HepG2 (cell line): ENCODE data around the gene ARL4D. TPM values are rescaled to one million over a fixed set of nuclear protein-coding genes. Genes with fewer than 3 reads are reported as not detected.

Source experiments
- ADNP ChIP-seq: sonication (generic); formaldehyde crosslinking; IDR thresholded peaks from 2 replicates; pipeline ENCODE4 v1.4.0; 2020; ENCODE audit warnings: missing genetic modification reagents
- ARNT2 ChIP-seq: sonication (generic); formaldehyde crosslinking; IDR thresholded peaks from 2 replicates; pipeline ENCODE4 v1.8.0; 2022; ENCODE audit warnings: mild to moderate bottlenecking, low read depth, missing genetic modification reagents, moderate library complexity
- ELF3 ChIP-seq: IDR thresholded peaks from 2 replicates; pipeline ENCODE4 v1.6.1; 2016; ENCODE audit warnings: missing genetic modification reagents, missing compliant biosample characterization
- FOXC1 ChIP-seq: sonication (generic); formaldehyde crosslinking; IDR thresholded peaks from 2 replicates; pipeline ENCODE4 v1.8.0; 2022; ENCODE audit warnings: mild to moderate bottlenecking, missing genetic modification reagents, borderline replicate concordance
- GPN1 ChIP-seq: sonication (generic); formaldehyde crosslinking; IDR thresholded peaks from 2 replicates; pipeline ENCODE4 v1.5.1; 2020; ENCODE audit warnings: missing genetic modification reagents, borderline replicate concordance
- NFKB2 ChIP-seq: sonication (generic); formaldehyde crosslinking; IDR thresholded peaks from 2 replicates; pipeline ENCODE4 v1.4.0; 2020; ENCODE audit warnings: missing genetic modification reagents, borderline replicate concordance
- NR1H2 ChIP-seq: sonication (generic); formaldehyde crosslinking; IDR thresholded peaks from 2 replicates; pipeline ENCODE4 v1.8.1; 2022; ENCODE audit warnings: low read depth, missing genetic modification reagents, borderline replicate concordance
- SRSF4 ChIP-seq: fragments of 200-400 bp; formaldehyde crosslinking; IDR thresholded peaks from one replicate; pipeline ENCODE4 v1.6.1; 2018; ENCODE audit warnings: mild to moderate bottlenecking, low read depth, low read length, moderate library complexity; ENCODE audit not compliant: poor library complexity, severe bottlenecking
- SRSF9 ChIP-seq: fragments of 200-400 bp; formaldehyde crosslinking; IDR thresholded peaks from 2 replicates; pipeline ENCODE4 v1.6.1; 2018; ENCODE audit warnings: borderline replicate concordance, mild to moderate bottlenecking, low read depth, low read length; ENCODE audit not compliant: insufficient read depth, poor library complexity, severe bottlenecking
- TMF1 ChIP-seq: sonication (generic); formaldehyde crosslinking; IDR thresholded peaks from 2 replicates; pipeline ENCODE4 v1.8.1; 2022; ENCODE audit warnings: low read depth, missing genetic modification reagents
- TRIM24 ChIP-seq: sonication (generic); formaldehyde crosslinking; IDR thresholded peaks from 2 replicates; pipeline ENCODE4 v1.8.0; 2022; ENCODE audit warnings: mild to moderate bottlenecking, missing genetic modification reagents
- ZBTB42 ChIP-seq: sonication (generic); formaldehyde crosslinking; IDR thresholded peaks from 2 replicates; pipeline ENCODE4 v1.5.0; 2020; ENCODE audit warnings: mild to moderate bottlenecking, missing genetic modification reagents
- ZNF547 ChIP-seq: sonication (generic); formaldehyde crosslinking; IDR thresholded peaks from 2 replicates; pipeline ENCODE4 v1.5.1; 2020; ENCODE audit warnings: mild to moderate bottlenecking, missing genetic modification reagents
- ZNF713 ChIP-seq: sonication (generic); formaldehyde crosslinking; IDR thresholded peaks from 2 replicates; pipeline ENCODE4 v1.4.0; 2020; ENCODE audit warnings: mild to moderate bottlenecking, missing genetic modification reagents
- ZNF720 ChIP-seq: sonication (generic); formaldehyde crosslinking; IDR thresholded peaks from 2 replicates; pipeline ENCODE4 v1.4.0; 2020; ENCODE audit warnings: missing genetic modification reagents
- ZSCAN22 ChIP-seq: sonication (generic); formaldehyde crosslinking; IDR thresholded peaks from 2 replicates; pipeline ENCODE4 v1.4.0; 2020; ENCODE audit warnings: mild to moderate bottlenecking, missing genetic modification reagents
- polyA plus RNA-seq, 8 experiments: library from polyadenylated mRNA; depleted of rRNA in 3 of 8; stranded (reverse) in 7 of 8; unstranded in 1 of 8; fragments of >200 nt; fragmentation: Illumina TruSeq in 4 of 8; extraction: Trizol in 4 of 8; gene quantifications; 2 replicates each; pipeline versions ENCODE4 v1.2.1 to v1.2.3, GENCODE V29; 2011 to 2016; ENCODE audit warnings: low read depth in 4 of 8, missing spikeins in 1 of 8, mixed read lengths in 1 of 8; ENCODE audit not compliant: insufficient read depth in 1 of 8
- total RNA-seq, 5 experiments: library from RNA; depleted of rRNA; stranded (reverse); fragments of >200 nt; fragmentation: Illumina TruSeq; extraction: Trizol; gene quantifications; 2 replicates each; pipeline ENCODE4 v1.2.3, GENCODE V29; 2016; ENCODE audit warnings: low read depth in 1 of 5
- TF ChIP-seq, protein P1 (sequence below): sonication (generic); formaldehyde crosslinking; IDR thresholded peaks from 2 replicates; pipeline ENCODE4 v1.5.0; 2020; ENCODE audit warnings: missing genetic modification reagents
- TF ChIP-seq, protein P2 (sequence below): sonication (generic); formaldehyde crosslinking; IDR thresholded peaks from 2 replicates; pipeline ENCODE4 v1.4.0; 2020; ENCODE audit warnings: mild to moderate bottlenecking, low read depth, missing genetic modification reagents
- TF ChIP-seq, protein P3 (sequence below): sonication (generic); formaldehyde crosslinking; IDR thresholded peaks from 2 replicates; pipeline ENCODE4 v1.4.0; 2020; ENCODE audit warnings: mild to moderate bottlenecking, low read depth, missing genetic modification reagents
- TF ChIP-seq, protein P4 (sequence below): sonication (generic); formaldehyde crosslinking; IDR thresholded peaks from 2 replicates; pipeline ENCODE4 v1.4.0; 2020; ENCODE audit warnings: missing genetic modification reagents
- TF ChIP-seq, protein P5 (sequence below): sonication (generic); formaldehyde crosslinking; IDR thresholded peaks from 2 replicates; pipeline ENCODE4 v1.9.0; 2022; ENCODE audit warnings: missing genetic modification reagents, mild to moderate bottlenecking, borderline replicate concordance
- TF ChIP-seq, protein P6 (sequence below): fragments of 450-650 bp; IDR thresholded peaks from 2 replicates; pipeline ENCODE4 v1.6.1; 2017

The ARL4D gene
- total and polyA plus RNA-seq, 2 of the 13 experiments (the other 11 are each of a cell fraction or from before 2014, with no cell fraction given), result 9.0 to 25.9 TPM

DNA sequence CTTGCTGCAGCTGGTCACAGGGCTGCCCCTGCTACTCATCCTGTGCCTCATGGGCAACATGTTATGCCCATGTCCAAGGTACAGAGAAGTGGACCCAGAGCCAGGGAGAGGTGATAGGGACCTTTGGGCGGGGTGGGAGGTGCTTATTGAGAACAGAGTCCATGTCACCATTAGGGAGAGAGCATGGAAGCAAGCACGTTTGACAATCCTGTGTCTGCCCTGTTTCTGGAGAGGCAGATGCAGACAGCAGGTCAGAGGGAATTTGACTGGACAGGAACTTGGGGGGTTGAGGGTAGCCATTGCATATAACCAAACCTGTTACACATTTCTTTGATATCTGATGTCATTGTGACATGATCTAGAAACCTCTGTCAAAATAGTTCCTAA, 14.3 kb upstream of the ARL4D start (continued):
- TF ChIP-seq GPN1 (CRISPR knock-in tag) (no peak), FOXC1 (CRISPR knock-in tag) (peak; percentile 80; the same call in 1 of the 2 replicates), SRSF9 (no peak), ZSCAN22 (CRISPR knock-in tag) (no peak), ARNT2 (CRISPR knock-in tag) (no peak), ZNF713 (CRISPR knock-in tag) (peak; percentile 61; the same call in 1 of the 2 replicates), TRIM24 (CRISPR knock-in tag) (no peak), SRSF4 (no peak), ZBTB42 (CRISPR knock-in tag) (no peak), TMF1 (CRISPR knock-in tag) (no peak), ELF3 (CRISPR knock-in tag) (peak; percentile 92), NFKB2 (CRISPR knock-in tag) (no peak), ZNF547 (CRISPR knock-in tag) (0 out of 2 replicates have a peak, but pooled peaks have one; percentile 50), NR1H2 (CRISPR knock-in tag) (no peak), ADNP (CRISPR knock-in tag) (no peak), ZNF720 (CRISPR knock-in tag) (no peak; the same call in 1 of the 2 replicates)
- TF ChIP-seq, protein P1, sequence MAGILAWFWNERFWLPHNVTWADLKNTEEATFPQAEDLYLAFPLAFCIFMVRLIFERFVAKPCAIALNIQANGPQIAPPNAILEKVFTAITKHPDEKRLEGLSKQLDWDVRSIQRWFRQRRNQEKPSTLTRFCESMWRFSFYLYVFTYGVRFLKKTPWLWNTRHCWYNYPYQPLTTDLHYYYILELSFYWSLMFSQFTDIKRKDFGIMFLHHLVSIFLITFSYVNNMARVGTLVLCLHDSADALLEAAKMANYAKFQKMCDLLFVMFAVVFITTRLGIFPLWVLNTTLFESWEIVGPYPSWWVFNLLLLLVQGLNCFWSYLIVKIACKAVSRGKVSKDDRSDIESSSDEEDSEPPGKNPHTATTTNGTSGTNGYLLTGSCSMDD (CRISPR knock-in tag), result no peak
- TF ChIP-seq, protein P2, sequence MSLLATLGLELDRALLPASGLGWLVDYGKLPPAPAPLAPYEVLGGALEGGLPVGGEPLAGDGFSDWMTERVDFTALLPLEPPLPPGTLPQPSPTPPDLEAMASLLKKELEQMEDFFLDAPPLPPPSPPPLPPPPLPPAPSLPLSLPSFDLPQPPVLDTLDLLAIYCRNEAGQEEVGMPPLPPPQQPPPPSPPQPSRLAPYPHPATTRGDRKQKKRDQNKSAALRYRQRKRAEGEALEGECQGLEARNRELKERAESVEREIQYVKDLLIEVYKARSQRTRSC (CRISPR knock-in tag), result no peak
- TF ChIP-seq, protein P3, sequence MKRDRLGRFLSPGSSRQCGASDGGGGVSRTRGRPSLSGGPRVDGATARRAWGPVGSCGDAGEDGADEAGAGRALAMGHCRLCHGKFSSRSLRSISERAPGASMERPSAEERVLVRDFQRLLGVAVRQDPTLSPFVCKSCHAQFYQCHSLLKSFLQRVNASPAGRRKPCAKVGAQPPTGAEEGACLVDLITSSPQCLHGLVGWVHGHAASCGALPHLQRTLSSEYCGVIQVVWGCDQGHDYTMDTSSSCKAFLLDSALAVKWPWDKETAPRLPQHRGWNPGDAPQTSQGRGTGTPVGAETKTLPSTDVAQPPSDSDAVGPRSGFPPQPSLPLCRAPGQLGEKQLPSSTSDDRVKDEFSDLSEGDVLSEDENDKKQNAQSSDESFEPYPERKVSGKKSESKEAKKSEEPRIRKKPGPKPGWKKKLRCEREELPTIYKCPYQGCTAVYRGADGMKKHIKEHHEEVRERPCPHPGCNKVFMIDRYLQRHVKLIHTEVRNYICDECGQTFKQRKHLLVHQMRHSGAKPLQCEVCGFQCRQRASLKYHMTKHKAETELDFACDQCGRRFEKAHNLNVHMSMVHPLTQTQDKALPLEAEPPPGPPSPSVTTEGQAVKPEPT, result peak; percentile 92
- TF ChIP-seq, protein P4, sequence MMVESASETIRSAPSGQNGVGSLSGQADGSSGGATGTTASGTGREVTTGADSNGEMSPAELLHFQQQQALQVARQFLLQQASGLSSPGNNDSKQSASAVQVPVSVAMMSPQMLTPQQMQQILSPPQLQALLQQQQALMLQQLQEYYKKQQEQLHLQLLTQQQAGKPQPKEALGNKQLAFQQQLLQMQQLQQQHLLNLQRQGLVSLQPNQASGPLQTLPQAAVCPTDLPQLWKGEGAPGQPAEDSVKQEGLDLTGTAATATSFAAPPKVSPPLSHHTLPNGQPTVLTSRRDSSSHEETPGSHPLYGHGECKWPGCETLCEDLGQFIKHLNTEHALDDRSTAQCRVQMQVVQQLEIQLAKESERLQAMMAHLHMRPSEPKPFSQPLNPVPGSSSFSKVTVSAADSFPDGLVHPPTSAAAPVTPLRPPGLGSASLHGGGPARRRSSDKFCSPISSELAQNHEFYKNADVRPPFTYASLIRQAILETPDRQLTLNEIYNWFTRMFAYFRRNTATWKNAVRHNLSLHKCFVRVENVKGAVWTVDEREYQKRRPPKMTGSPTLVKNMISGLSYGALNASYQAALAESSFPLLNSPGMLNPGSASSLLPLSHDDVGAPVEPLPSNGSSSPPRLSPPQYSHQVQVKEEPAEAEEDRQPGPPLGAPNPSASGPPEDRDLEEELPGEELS (CRISPR knock-in tag), result peak; percentile 85
- TF ChIP-seq, protein P5, sequence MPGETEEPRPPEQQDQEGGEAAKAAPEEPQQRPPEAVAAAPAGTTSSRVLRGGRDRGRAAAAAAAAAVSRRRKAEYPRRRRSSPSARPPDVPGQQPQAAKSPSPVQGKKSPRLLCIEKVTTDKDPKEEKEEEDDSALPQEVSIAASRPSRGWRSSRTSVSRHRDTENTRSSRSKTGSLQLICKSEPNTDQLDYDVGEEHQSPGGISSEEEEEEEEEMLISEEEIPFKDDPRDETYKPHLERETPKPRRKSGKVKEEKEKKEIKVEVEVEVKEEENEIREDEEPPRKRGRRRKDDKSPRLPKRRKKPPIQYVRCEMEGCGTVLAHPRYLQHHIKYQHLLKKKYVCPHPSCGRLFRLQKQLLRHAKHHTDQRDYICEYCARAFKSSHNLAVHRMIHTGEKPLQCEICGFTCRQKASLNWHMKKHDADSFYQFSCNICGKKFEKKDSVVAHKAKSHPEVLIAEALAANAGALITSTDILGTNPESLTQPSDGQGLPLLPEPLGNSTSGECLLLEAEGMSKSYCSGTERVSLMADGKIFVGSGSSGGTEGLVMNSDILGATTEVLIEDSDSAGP (CRISPR knock-in tag), result peak; percentile 80; the same call in 1 of the 2 replicates
- TF ChIP-seq, protein P6, sequence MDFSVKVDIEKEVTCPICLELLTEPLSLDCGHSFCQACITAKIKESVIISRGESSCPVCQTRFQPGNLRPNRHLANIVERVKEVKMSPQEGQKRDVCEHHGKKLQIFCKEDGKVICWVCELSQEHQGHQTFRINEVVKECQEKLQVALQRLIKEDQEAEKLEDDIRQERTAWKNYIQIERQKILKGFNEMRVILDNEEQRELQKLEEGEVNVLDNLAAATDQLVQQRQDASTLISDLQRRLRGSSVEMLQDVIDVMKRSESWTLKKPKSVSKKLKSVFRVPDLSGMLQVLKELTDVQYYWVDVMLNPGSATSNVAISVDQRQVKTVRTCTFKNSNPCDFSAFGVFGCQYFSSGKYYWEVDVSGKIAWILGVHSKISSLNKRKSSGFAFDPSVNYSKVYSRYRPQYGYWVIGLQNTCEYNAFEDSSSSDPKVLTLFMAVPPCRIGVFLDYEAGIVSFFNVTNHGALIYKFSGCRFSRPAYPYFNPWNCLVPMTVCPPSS, result no peak
